GM19467 (cell line): ENCODE measurements around the gene PRPF31.
A peak's percentile ranks its signal among the peaks of the same experiment; 100 is the strongest.

Source experiments
- ATAC-seq: cut with Tn5 transposase; IDR thresholded peaks from one replicate; pipeline ENCODE4 v1.9.1; 2021; ENCODE audit warnings: mild to moderate bottlenecking, moderate library complexity; ENCODE audit not compliant: unreplicated experiment

PRPF31 gene

DNA sequence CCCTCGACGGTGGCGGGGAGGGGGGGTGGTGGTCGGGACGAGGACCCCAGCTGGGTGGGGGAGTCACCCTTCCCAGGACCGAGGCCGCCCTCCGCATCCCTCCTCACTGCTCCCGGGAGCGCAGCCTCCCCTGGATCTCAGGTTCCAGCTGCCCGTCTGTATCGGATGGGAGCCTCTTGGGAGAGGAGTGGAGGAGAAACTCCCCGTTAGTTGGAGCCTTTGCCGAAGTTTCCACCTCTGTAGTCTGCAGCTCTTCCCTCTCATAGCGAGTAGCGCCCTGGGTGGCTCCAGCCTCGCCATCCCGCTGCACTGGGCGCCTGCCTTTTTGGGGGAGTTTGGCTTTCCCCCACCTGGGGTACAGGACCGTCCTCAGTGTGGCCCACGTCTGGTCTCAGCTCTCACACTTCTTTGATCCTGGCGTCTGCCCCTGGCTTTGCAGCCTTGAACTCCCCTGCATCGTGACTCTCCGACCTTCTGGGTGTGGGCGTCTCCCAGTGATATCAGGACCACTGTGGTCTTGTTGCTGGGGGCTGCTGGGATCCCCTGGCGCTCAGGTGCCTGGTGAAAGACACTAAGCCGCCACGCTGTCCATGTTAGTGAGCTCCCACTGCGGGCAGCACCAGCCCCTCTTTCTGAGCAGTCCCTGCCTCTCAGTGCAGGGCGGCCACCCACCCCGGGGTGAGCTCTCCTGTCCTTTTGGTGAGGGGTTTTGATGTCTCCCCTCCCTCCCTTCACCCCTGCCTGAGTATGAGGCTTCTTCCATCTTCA lies 23.1 kb downstream of the PRPF31 start:
- no peak for ATAC-seq

DNA sequence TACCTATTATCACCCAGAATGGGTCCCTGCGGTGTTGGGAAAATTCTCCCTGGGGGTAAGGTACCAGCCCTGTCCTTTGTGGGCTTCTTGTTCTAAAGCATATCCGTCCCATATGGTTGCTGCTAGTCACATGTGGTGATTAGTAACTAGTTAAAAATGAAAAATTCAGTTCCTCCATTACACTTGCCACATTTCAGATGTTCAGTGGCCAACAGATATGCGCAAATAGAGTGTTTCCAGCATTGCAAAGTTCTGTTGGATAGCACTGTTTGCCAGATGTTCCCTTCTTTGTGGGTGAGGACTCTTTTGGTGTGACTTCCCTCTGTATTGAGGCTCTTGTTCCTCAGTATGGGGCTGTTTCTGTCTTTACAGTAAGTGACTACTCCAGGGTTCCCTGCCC lies 25.8 kb downstream of the PRPF31 start:
- ATAC-seq: no peak

DNA sequence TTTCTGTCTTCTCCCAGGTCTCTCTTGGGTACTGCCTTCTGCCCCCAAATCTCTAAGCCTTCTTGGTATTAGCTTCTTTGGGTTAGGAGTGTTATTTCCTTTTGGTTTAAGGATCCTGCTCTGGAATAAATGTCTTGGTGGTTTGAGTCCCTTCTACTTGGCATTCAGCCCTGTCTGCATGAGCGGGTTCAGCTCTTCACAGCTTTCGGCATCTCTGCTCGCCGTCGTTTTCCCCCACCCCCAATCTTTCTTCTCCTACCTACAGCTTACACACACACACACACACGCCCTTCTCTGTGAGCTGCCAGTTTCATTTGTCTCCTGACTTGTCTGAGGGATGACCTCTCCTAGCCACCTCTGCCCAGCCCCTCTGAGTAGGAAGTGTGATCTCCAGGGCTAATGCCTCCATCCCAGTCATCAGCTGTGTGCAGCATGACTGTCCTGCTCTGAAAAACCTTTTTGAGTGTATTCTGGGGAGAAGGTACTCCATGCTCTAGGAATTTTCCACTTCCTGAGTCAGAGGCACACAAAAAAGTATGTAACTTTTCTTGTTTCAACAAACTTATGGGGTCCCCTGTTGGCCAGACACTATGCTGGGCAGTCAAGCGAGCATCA lies 26.7 kb downstream of the PRPF31 start:
- ATAC-seq: no peak

DNA sequence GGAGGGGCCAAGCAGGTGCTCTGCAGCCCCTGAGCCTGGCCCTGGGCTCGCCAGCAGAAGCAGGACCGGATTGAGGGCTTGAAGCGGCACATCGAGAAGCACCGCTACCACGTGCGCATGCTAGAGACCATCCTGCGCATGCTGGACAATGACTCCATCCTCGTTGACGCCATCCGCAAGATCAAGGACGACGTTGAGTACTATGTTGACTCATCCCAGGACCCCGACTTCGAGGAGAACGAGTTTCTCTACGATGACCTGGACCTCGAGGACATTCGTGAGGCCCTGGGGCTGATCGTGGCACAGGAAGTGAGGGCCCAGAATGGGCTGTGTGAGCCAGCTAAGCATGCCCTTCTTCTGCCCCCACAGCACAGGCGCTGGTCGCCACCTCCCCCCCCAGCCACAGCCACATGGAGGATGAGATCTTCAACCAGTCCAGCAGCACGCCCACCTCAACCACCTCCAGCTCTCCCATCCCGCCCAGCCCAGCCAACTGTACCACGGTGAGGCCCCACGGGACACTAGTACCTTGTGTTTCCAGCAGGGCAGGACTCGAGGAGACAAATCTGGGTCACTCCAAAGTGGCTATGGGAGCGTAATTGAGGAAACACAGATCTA lies 30.1 kb downstream of the PRPF31 start:
- no peak for ATAC-seq

DNA sequence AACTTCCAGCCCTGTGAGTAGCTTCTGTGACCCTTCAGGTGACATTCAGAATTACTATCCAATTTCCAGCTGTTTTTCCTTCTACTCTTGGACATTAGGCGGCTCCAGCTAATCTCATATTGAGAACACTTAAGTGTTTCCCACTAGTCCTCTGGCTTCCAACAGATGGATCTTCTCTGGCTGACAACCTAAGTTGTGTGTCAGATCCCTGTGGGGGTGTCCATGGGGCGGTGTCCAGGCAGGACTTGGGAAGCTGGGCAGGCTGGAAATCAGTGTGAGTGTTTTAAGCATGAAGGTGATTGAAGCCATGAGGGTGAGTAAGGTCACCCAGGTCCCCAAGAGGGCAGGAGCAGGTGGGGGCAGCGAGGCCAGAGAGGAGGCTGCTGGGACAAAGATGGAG lies 32.1 kb downstream of the PRPF31 start:
- ATAC-seq: no peak

DNA sequence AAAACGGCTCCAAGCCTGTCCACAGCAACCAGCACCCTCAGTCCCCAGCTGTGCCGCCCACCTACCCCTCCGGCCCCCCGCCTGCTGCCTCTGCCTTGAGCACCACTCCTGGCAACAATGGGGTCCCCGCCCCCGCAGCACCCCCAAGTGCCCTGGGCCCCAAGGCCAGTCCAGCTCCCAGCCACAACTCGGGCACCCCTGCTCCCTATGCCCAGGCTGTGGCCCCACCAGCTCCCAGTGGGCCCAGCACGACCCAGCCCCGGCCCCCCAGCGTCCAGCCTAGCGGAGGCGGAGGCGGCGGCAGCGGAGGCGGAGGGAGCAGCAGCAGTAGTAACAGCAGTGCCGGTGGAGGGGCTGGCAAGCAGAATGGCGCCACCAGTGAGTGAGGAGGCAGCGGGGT lies 32.6 kb downstream of the PRPF31 start:
- no peak for ATAC-seq

DNA sequence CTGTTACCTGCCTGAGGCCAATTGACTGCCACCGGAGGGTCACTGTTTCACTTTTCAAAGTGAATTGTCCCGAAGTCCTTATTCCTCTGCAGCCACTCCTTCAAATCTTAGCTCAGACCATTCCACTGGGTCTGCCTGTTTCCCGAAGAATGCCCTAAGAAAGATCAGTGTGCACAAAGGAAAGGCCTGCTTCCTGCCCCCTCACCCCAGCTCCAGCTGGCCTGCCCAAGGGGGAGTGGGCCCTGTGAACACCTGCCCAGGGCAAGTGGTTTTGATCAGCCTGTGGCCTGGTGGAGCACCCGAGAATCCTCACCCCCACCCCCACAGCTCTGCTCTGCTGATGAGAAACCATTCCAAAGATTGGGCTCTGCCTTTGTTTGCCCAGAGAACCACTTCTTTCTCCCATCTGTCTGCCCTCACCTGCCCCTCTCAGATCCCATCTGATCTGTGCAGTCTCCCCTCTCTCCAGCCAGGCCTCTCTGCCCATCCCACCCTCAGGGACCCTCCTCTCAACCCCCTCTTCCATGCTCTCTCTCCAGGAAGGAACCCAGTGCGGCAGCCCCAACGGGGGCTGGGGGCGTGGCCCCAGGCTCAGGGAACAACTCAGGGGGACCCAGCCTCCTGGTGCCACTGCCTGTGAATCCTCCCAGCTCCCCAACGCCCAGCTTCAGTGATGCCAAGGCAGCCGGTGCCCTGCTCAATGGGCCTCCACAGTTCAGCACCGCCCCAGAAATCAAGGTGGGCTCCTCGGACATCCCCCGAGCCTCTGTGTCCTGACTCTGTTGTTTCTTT lies 33.7 kb downstream of the PRPF31 start:
- no peak for ATAC-seq

DNA sequence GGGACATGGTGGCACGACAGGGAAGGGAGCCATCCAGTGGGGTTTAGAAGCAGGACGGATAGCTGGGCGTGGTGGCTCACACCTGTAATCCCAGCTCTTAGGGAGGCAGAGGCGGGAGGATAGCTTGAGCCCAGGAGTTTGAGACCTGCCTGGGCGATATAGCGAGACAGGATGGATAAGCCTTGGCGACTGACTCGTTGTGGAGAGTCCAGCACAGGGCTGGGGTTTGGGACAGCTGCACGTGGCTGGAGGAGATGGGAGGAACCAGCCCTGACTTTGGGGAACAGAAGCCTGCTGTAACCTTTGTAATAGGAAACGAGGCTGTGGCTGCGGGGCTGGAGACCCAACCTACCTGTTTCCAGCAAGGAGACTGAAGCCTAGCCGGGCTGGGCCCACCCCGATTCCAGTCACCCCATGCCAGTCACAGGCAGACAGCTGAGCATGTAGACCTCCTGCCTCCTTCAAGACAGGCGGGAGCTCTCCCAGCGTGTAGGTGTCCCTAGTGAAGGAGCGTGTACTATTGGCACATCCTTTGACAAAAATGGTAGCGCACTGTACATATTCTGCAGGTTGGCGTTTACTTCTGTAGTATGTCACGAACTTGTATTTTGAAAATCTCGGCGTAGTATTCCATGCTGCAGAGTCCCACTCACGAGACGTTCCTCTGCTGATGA lies 35.9 kb downstream of the PRPF31 start:
- ATAC-seq: no peak

DNA sequence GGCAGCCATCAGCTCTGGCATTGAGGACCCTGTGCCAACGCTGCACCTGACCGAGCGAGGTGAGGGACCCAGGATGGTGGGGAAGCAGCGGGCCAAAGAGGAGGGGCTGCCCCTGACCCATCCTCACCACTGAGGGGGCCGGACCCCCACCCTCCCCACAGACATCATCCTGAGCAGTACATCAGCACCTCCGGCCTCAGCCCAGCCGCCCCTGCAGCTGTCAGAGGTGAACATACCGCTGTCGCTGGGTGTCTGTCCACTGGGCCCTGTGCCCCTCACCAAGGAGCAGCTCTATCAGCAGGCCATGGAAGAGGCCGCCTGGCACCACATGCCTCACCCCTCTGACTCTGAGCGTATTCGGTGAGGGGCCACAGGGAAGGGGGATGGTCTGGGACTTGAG lies 36.7 kb downstream of the PRPF31 start:
- ATAC-seq: no peak

DNA sequence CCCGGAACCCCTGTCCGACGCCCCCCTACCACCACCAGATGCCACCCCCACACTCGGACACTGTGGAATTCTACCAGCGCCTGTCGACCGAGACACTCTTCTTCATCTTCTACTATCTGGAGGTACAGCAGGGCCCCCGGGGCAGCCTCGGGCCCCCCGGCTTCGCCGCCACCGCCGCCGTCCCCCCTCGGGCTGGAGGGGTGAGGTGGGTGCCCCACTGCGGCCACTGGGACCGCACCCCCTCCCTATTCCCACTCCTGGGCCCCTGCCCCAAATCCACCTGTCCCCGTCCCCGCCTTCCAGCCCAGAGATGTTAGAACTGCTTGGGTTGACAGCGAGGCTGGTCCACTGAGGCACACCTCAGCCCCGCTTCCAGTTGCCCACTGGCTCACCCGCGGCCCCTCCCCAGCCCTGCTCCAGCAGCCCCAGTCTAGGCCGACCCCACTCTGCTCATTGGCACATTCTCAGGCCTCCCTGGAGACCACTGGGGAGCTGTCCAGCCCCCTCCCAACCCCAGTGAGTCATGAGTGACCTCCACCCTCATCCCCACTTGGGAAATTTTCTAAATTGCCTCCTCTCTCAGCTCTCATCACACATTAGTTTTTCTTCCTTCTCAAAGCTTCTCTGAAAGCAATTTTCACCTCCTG lies 37.4 kb downstream of the PRPF31 start:
- ATAC-seq: no peak

DNA sequence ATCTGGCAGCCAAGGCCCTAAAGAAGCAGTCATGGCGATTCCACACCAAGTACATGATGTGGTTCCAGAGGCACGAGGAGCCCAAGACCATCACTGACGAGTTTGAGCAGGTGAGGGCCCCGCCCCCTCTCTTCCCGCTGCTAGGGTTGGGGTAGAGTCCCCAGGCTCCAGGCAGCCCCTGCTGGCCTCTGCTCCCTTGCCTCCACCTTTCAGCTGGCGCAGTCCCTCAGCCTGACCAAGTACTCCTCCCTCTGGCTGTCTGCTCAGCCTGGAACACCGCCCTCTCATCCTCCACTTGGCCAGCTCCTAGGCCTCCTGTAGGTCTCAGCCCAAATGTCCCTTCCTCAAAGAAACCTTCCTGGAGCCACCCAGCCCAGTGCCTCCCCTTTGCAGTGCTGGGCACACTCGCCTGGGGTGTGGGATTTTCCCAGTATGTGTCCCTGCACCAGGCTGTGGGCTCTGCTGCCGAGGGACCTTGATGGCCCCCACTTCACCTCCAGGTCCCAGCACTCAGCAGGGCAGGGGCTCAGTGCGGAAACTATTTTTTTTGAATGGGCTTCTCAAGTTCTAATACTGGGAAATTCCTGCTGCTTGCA lies 38.3 kb downstream of the PRPF31 start:
- no peak for ATAC-seq

DNA sequence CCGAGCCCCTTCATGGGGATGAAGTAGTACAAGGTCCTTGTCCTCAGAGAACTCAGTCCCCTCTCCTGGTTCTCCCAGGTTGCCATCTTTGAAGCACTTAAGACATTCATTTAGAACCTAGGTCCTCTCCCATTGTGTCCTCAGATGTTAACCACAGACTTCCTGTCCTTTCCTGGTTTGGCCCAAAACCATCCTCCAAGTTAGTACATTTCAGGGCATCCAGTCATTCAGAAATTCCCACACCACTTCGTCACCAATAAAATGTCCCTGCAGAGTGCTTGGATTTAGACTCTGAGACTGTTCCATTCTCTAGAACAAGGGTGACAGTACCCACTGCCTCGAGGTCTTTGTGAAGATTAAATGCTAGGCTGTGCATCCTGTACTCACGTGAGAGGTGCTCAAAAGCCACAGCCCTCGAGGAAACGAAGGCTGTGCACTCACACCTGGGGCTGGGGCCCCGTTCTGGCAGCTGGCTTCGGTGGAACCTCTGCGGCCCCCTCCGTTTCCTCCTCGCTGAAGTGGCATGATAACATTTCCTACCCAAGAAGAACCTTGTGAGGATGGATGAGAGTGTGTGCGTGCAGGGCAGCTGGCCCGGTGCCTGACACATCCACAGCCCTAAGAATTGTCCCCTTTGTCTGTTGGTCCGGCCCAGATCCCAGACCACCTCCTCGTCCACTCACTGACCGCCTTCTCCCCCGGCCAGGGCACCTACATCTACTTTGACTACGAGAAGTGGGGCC lies 39.2 kb downstream of the PRPF31 start:
- ATAC-seq: no peak

DNA sequence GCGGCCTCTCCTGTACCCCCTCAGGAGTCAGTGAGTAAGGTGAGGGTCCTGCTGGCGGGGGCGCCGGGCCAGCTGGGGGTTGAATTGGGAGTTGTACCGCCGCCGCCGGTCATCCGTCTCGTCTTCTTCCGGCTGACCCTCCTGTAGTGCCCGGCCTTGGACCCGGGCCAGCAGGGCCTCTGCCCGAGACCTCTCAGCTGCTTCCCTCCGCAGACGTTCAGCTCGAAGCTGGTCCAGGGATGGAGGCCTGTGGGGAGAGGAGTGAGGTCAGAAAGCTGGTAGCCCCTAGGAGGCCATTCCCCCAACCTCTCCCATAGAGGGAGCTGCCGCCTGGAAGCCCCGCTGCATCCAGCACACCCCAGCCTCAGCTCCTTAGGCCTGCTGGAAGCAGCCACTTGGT lies 40.1 kb downstream of the PRPF31 start:
- no peak for ATAC-seq

DNA sequence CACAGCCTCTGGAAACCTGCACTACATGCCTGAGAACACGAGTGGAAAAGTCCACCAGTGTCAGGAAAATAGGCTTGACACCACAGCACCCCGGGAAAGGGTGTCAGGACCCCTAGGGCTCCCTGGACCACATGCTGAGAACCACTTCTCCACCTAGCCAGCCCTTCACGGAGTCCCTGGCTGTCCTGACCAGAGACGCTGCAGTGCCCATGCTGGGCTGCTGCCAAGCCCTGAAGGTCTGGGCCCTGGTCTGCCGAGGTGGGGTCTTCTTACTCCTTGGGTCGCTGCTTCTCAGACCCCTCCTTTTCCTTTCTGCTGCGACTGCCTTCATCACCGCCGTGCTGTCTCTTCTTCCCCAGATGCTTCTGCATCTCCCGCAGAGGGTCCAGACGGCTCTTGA lies 40.9 kb downstream of the PRPF31 start:
- no peak for ATAC-seq

DNA sequence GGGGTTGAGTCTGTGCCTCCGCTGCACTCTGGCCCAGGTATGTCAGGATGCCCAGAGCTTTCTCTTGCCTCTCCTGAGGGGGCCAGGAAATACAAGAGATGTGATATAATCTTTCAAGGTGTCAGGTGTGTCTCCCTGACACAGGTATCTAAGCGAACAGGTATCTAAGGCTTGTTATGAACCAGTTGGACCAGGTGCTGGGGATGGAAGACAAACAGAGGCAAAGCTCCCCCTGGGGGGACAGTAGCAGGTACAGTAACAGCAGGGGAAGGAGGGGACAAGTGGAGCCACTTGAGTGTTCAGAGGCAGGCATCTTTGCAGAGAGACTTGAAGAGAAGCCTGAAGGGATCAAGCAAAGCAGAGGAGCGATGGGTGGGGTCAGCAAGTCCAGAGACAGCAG lies 41.4 kb downstream of the PRPF31 start:
- no peak for ATAC-seq

DNA sequence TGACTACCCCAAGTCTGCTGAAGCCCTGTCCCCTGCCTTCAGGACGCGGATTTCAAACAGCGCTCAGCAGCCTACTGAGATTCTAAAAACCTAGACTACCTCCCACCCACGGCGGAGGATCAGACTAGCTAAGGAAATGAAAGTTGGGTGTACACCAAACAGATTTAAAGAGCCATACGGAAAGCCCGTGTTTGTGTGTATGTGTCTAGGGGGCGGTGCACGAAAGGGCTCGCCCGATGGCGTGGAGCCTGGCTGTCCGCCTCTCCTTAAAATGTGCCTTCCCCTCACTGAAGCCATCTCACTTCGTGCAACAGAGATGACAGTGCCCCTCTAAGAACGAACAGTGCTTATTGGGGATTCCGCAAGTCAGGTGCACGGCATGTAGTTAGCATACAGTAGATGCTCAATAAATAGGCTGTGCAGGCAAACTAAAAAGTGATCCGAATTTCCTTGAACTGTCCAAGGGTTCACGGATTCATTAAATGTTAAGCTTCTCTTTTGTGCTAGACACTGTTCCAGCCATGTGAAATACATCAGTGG lies 43.3 kb downstream of the PRPF31 start:
- ATAC-seq: no peak

DNA sequence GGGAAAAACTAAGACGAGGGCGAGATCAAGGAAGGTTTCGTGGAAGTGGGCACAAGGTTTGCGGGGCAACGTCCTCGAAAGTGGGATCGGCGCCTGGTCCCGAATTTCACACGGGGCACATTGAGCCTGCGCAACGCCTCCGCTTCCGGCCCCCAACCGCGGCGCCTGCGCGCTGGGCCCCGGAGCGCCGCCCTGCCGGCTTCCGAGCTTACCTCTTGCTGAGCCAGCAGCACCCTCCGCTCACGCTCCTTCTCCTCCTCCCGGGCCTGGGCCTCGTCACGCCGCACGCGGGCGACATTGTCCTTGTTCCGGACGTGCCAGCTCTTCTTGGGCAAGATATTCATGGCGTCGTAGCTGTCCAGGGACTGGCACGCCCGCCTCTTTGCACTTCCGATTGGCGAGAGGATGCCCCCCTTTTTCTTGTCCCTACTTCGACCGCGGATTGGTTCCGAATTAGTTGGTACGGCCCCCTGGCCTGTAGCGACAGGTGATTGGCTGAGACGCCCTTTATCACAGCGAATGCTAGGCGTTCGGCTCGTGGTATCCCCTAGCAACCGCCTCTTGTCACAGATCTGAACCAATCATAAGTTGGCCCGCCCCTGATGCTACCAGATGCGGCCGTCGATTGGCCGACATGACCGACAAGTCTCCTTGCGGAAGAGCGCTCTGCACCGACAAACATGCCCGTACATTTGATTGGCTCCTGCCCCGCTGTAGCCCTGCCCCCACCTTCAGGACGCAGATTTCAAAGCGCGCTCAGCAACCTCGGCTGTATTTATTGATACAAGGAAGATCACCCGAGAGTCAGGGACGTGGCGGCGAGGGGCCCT lies 44.0 kb downstream of the PRPF31 start, which contains the start of gene LENG1:
LENG1 (minus strand) TSS at position 370 of the 830 bp plus-strand sequence; CDS start at position 344, 26 bp downstream.
- ATAC-seq: peak; percentile 88

DNA sequence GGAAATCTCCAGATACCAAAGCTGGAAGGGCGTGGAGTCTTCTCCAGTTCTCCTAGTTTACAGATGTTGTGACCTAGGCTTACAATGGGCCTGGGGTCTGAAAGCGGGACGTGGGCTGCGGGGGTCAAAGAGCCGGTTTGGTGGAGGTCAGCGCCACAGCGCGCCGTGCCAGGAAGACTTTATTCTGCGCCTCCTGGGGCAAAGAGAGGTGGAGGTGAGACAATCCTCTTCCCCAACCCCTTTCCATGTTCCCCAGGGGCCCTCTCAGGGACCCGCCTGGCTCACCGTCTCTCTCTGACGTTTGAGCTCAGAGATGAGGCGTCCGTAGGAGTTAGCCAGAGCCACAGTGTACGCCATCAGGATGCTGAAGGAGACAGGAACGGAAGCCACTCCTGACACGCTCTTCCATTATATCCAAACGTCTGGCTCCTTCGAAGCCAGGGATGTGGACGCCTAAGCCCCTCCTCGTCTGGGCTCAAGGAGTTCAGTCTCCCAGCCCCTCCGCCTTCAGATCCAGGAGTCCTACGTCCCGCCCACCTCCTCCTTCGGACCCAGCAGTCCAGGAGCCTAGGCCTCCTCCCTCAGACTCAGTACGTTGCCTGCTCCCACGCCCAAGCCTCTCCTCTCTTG lies 44.7 kb downstream of the PRPF31 start:
- ATAC-seq: no peak
